Colonic mucosa (tissue), 4 donors: Measurements from ENCODE around the gene WNT4. TPM values are rescaled to one million over a fixed set of nuclear protein-coding genes. Genes with fewer than 3 reads are reported as not detected.

Experiments used
- DNase-seq: peaks from one replicate; pipeline ENCODE4 v3.0.0-alpha.2; 2020
- H3K27ac ChIP-seq: fragments of 200-600 bp; one replicate; pipeline ENCODE4 v1.8.0; 2021
- H3K27me3 ChIP-seq: fragments of 200-600 bp; one replicate; pipeline ENCODE4 v1.8.0; 2021
- H3K36me3 ChIP-seq: fragments of 200-600 bp; one replicate; pipeline ENCODE4 v1.8.0; 2021
- H3K4me1 ChIP-seq: fragments of 200-600 bp; one replicate; pipeline ENCODE4 v1.8.0; 2021; ENCODE audit warnings: mild to moderate bottlenecking
- H3K4me3 ChIP-seq: fragments of 200-600 bp; one replicate; pipeline ENCODE4 v1.8.0; 2021
- H3K9ac ChIP-seq, 2 donors: one replicate each; pipeline ENCODE4 v1.7.0; 2013; ENCODE audit warnings: control low read depth in 2 of 2, low read depth in 2 of 2, low read length in 2 of 2
- H3K9me3 ChIP-seq: fragments of 200-600 bp; one replicate; pipeline ENCODE4 v1.8.0; 2021
- intact Hi-C: fragments of 100-400 bp; cut with DNase I; formaldehyde crosslinking; loops from one replicate; pipeline ENCODE4 v1.14.1; 2022
- total RNA-seq, 2 donors: library from RNA; stranded (reverse); fragmentation: NEBNext Ultra II Directional in 1 of 2; extraction: Animal tissue kit (Norgen Biotek cat#: 25700) in 1 of 2; gene quantifications; one replicate each; pipeline ENCODE4 v1.2.1, GENCODE V29; 2021
- TF ChIP-seq, protein P1 (sequence below): fragments of 200-600 bp; IDR thresholded peaks from one replicate; pipeline ENCODE4 v1.8.0; 2022; ENCODE audit warnings: antibody characterized with exemption, mild to moderate bottlenecking
- donor health status: healthy.
- donor health status: DM: no; HTN: no; CAD: no.
- donor health status: DM: no; HTN: no; CAD: no.

Gene WNT4
- total RNA-seq, 2 donors from 2014 or later, result 2.5 to 2.7 TPM

DNA sequence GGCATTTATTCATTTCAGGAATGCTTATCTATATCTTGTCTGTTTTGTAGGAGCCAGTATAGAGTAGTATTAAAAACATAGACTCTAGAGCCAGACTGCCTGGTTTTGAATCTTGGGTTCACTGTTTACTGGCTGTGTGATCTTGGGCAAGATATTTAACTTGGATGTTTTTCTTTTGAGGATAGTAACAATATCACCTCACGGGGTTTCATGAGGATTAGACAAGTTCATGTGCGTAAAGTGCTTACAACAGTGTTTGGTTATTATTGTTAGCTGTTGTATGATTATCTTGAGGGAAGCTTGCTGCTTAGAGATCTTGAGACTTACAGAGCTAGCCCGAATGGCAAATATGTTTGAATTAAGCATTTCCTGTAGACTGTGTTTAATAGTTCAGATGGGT lies 40.2 kb downstream of the WNT4 start:
- intact Hi-C loops, result loop anchor here (10.0 kb wide), 1 partner anchor 172 kb away; no protein-coding TSS in a partner anchor
- H3K36me3 ChIP-seq, result no peaks in the 10 kb centered on the region
- H3K27me3 ChIP-seq, result no peaks in the 10 kb centered on the region
- no peak overlapping the region for H3K4me3 ChIP-seq
- no peak overlapping the region for H3K27ac ChIP-seq
- TF ChIP-seq, protein P1, sequence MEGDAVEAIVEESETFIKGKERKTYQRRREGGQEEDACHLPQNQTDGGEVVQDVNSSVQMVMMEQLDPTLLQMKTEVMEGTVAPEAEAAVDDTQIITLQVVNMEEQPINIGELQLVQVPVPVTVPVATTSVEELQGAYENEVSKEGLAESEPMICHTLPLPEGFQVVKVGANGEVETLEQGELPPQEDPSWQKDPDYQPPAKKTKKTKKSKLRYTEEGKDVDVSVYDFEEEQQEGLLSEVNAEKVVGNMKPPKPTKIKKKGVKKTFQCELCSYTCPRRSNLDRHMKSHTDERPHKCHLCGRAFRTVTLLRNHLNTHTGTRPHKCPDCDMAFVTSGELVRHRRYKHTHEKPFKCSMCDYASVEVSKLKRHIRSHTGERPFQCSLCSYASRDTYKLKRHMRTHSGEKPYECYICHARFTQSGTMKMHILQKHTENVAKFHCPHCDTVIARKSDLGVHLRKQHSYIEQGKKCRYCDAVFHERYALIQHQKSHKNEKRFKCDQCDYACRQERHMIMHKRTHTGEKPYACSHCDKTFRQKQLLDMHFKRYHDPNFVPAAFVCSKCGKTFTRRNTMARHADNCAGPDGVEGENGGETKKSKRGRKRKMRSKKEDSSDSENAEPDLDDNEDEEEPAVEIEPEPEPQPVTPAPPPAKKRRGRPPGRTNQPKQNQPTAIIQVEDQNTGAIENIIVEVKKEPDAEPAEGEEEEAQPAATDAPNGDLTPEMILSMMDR, result no peak
- H3K9ac ChIP-seq, result no peak overlapping the region
- H3K4me1 ChIP-seq, result no peaks in the 10 kb centered on the region
- no peak for DNase-seq
- no peaks in the 10 kb centered on the region for H3K9me3 ChIP-seq

DNA sequence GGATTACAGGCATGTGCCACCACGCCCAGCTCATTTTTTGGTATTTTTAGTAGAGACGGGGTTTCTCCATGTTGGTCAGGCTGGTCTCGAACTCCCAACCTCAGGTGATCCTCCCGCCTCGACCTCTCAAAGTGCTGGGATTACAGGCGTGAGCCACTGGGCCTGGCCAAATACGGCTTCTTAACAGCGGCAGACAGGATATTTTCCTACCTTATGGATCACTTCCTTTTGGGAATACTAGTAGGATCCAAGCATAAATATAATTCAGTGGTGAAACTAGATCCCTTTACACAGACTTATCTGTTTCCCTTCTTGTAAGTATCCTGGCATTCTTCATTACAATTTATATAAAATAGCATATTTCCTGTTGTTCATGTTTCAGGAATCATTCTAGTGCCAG lies 40.9 kb downstream of the WNT4 start:
- Histone ChIP-seq H3K27me3 (no peaks in the 10 kb centered on the region), H3K4me1 (no peaks in the 10 kb centered on the region), H3K27ac (no peak overlapping the region), H3K4me3 (no peak overlapping the region), H3K9me3 (no peaks in the 10 kb centered on the region), H3K36me3 (no peaks in the 10 kb centered on the region), H3K9ac (no peak overlapping the region)
- intact Hi-C loops, result loop anchor here (10.0 kb wide), 1 partner anchor 173 kb away; no protein-coding TSS in a partner anchor
- DNase-seq, result no peak
- TF ChIP-seq, protein P1, result no peak

DNA sequence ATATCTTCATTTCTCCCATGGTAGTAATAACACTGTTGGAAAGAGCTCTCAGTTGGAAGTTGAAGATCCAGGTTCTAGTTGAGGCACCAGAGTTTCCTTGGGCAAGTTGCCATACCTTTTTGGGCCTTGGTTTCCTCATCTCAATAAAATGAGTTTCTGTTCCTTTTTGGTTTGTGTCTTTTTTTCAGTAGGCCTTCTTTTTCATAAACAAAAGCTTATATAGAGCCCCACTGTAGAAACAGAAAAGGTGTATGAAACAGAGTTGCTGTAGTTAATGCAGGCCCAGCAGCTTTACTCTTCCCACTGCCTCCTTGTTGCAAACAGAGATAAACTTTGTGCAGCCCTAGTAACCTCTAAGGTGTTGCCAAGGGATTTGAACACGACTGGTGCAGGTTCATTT lies 41.7 kb downstream of the WNT4 start:
- DNase-seq, result no peak
- intact Hi-C loops, result loop anchor here (10.0 kb wide), 1 partner anchor 174 kb away; no protein-coding TSS in a partner anchor
- no peak overlapping the region for H3K4me3 ChIP-seq
- no peaks in the 10 kb centered on the region for H3K27me3 ChIP-seq
- no peaks in the 10 kb centered on the region for H3K4me1 ChIP-seq
- H3K36me3 ChIP-seq, result no peaks in the 10 kb centered on the region
- TF ChIP-seq, protein P1, result no peak
- no peak overlapping the region for H3K9ac ChIP-seq
- H3K27ac ChIP-seq, result no peak overlapping the region
- H3K9me3 ChIP-seq, result no peaks in the 10 kb centered on the region

DNA sequence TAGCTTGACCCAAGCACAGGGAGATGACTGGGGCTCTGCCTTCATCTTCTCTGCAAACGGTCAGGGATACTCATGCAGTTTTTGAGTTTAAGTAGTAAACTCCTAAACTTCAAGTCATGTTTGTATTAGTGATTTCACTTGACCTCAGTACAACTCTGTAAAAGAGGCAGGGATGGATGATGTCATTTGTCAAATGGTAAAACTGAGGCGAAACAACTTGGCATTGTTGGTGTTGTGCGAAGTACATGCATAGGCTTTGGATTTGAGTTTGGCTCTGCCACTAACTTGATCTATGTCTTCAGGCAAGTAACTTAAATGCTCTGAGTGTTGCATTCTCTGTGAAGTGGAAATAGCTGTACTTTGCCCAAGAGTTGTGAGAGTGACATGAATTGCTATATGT lies 42.7 kb downstream of the WNT4 start:
- TF ChIP-seq, protein P1, result no peak
- Histone ChIP-seq H3K36me3 (no peaks in the 10 kb centered on the region), H3K4me3 (no peak overlapping the region), H3K9ac (no peak overlapping the region), H3K4me1 (no peaks in the 10 kb centered on the region), H3K27me3 (no peaks in the 10 kb centered on the region), H3K9me3 (no peaks in the 10 kb centered on the region), H3K27ac (no peak overlapping the region)
- intact Hi-C loops, result loop anchor here (10.0 kb wide), 1 partner anchor 175 kb away; no protein-coding TSS in a partner anchor
- no peak for DNase-seq

DNA sequence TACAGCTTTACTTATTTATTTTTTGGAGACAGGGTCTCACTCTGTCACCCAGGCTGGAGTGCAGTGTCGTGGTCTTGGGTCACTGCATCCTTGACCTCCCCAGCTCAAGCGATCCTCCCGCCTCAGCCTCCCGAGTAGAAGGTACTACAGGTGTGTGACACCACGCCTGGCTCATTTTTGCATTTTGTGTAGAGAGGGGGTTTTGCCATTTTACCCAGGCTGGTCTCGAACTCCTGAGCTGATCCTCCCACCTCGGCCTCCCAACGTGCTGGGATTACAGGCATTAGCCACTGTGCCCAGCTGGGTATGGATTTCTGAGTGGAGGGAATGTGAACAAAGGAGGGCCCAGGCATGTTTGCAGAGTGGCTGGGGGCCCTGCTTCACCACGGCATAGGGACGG lies 44.1 kb downstream of the WNT4 start:
- H3K36me3 ChIP-seq, result no peaks in the 10 kb centered on the region
- no peak overlapping the region for H3K4me3 ChIP-seq
- H3K4me1 ChIP-seq, result no peaks in the 10 kb centered on the region
- DNase-seq, result no peak
- TF ChIP-seq, protein P1, result no peak
- H3K9me3 ChIP-seq, result no peaks in the 10 kb centered on the region
- intact Hi-C loops, result no loop called here
- no peak overlapping the region for H3K9ac ChIP-seq
- no peaks in the 10 kb centered on the region for H3K27me3 ChIP-seq
- H3K27ac ChIP-seq, result no peak overlapping the region

DNA sequence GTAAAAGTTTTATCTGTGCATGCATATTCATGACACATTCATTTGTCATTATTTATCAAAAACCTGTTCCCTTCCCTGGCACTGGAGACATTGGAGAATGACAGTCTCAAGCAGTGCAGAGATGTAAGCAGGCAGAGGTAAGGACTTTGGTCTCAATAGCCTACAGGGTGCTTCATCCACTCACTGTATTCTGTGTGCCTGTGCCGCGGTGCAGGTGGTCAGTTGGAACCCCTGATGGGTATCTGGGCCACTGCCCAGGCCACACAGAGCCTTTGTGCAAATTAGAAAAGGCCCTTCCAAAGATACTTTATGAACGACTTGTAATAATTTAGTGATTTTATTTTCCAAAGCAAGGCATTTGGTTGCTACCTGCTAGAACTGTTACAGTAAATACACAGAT lies 46.4 kb downstream of the WNT4 start:
- Histone ChIP-seq H3K27me3 (no peaks in the 10 kb centered on the region), H3K4me1 (no peaks in the 10 kb centered on the region), H3K27ac (no peak overlapping the region), H3K4me3 (no peak overlapping the region), H3K9me3 (no peaks in the 10 kb centered on the region), H3K36me3 (no peaks in the 10 kb centered on the region), H3K9ac (no peak overlapping the region)
- TF ChIP-seq, protein P1, result no peak
- DNase-seq, result no peak
- intact Hi-C loops, result no loop called here
